Right hindlimb (tissue), 1 donor: ENCODE results near the gene UPK3BL1.
"Not testable (repeated sequence)": the region's sequence is repeated elsewhere in the genome, so short reads cannot be mapped to it uniquely, and the experiment has no call there.

Experiments
- DNase-seq: peaks from one replicate; pipeline ENCODE4 v3.0.0-alpha.2; 2018

UPK3BL1 gene, protein sequence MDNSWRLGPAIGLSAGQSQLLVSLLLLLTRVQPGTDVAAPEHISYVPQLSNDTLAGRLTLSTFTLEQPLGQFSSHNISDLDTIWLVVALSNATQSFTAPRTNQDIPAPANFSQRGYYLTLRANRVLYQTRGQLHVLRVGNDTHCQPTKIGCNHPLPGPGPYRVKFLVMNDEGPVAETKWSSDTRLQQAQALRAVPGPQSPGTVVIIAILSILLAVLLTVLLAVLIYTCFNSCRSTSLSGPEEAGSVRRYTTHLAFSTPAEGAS

DNA sequence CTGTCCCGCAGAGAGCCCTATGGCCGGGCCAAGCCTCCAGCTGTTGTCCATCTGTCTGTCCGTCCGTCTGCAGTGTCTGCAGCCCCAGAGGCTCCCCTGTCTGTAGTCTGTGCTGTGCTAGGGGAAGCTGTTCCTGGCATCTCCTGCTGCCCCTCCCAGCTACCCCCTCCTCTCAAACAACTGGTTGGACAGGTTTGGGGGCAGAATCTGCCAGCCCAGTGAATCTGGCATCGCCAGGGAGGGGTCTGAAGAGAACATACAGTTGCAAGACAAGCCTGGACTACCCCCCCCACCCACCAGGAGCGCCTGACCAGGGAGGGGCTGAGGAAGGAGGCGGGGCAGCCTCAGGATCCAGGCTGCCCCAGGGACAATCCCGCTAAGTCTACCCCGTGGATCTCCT is at the start of gene UPK3BL1:
Gene UPK3BL1 (minus strand): TSS at position 101 of the 400 bp plus-strand sequence. CDS start 50 bp downstream, at position 51.
- DNase-seq: not testable (repeated sequence)

DNA sequence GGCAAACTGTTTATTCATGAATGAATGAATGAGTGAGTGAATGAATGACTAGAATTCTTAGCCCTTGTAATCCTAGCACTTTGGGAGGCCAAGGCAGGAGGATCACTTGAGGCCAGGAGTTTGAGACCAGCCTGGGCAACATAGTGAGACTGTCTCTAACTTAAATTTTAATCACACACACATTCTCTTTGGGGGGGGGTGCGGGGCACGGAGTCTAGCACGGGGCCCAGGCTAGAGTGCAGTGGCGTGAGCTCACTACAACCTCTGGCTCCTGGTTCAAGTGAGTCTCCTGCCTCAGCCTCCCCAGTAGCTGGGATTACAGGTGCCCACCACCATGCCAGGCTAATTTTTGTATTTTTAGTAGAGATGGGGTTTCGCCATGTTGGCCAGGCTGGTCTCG is 48.0 kb upstream of the UPK3BL1 start:
- DNase-seq: not testable (repeated sequence)

DNA sequence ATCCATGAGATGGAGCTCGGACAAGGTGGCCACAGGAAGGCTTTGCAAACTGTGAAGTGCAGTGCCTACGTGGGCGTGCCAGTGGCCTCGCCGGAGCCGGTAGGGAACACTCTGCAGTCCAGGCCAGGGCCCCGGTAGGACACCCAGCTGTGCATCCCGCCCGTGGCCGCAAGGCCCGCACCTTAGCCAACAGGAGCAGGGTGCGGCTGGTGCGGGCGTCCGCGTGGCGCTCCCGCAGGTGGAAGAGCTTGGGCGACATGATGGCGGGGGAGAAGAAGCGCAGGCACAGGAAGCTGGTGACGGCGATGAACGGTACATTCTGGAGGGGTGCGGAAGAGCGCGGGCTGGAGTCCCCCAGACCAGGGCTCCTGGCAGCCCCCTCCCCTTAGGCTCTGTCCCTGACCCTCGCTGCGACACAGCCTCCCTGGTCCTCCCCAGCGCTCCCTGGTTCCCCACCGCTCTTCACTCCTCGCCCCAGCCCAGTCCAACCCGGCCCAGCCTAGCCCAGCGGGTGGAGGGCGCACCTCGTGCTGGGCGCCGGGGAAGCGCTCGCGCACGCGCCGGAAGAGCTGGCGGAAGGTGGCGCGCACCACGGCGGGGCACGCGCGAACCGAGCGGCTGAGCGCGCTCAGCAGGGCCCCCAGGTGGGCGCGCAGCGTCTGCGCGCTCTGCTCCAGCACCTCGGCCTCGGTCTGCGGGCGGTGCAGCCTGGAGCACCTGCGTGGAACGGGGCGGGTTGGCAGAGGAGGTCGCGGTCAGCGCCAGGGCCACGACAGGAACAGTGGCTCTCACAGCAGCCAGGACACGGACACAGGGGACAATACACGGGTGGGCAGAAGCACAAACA is 47.1 kb upstream of the UPK3BL1 start:
- DNase-seq: not testable (repeated sequence)

DNA sequence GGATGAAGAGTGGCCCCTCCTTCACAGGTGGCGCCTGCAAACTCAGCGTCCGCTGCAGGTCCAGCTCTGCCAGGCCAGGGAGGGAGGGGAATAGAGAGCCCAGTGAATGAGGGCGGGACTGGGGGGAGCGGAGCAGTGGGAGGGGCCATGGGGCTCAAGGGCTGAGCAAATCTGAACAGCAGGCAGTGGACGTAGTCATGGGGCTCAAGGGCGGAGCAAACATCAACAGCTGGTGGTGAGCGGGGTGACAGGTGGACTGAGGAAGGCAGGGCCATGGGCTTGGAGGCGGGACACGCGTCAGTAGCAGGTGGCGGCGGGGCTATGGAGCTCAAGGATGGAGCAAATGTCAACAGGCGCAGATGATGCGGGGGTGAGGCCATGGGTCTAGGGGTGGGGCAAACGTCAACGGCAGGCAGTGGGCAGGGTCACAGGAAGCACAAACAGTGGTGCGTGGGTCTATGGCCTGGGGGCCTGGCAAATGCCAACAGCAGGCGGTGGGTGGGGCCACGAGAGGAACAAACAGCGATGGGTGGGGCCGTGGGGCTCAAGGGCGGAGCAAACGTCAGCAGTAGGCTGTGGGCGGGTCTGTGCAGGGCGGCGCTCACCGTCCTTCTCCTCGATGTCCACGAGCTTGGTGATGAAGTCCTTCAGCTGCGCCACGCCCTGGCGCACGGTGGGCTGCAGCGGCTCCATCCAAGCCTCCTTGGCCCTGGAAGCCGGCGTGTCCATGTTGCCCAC is 45.9 kb upstream of the UPK3BL1 start:
- not testable (repeated sequence) for DNase-seq

DNA sequence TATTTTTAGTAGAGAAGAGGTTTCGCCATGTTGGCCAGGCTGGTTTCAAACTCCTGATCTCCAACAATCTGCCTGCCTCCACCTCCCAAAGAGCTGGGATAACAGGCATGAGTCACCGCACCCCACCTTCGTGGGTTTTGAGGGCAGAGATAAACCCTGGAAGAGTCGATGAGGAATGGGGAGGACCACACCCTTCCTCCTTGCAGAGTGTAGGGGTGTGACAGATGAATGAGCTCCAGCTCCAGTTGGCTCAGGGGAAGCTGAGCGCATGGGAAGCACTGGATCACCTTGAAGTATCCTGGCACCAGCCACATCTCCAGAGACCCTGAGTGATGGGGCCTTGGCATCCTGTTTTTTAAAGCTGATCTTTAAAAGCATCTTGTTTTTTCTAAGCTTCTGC is 40.0 kb upstream of the UPK3BL1 start:
- DNase-seq: not testable (repeated sequence)

DNA sequence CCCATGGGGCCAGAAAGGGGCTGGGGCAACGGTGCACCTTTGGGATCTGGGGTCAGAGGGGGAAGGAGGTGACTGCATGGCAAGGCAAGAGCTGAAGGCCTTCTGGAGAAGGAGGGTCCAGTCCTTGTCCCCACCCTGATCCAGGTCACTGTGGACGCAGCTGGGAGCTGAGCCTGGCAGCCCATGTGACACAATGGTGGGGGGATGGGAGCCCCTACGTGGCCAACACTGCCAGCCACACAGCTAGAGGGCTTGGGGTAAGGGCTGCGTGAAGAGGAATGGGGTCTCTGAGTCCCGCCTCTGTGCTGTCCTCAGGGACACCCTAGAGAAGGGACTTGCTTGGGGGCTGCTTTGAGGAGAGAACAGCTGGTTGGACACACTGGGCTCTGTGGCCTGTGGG is 38.2 kb upstream of the UPK3BL1 start:
- not testable (repeated sequence) for DNase-seq

DNA sequence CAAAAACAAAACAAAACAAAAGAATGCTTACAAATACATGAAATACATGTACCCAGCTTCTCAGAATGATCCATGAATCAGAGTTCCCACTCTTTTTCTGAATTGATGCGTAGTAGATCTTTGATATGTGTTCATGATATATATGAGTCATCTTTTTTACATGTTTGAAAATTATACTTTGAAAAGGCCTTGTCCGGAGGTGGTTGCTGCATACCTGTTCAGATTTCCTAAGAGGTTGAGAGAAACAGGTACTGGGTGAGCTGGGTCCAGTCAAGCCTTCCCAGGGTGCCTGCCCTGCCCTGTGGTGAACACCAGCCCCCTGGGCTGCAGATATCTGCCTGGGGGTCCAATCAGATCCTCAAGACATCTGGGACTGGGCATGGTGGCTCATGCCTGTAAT is 33.0 kb upstream of the UPK3BL1 start:
- not testable (repeated sequence) for DNase-seq

DNA sequence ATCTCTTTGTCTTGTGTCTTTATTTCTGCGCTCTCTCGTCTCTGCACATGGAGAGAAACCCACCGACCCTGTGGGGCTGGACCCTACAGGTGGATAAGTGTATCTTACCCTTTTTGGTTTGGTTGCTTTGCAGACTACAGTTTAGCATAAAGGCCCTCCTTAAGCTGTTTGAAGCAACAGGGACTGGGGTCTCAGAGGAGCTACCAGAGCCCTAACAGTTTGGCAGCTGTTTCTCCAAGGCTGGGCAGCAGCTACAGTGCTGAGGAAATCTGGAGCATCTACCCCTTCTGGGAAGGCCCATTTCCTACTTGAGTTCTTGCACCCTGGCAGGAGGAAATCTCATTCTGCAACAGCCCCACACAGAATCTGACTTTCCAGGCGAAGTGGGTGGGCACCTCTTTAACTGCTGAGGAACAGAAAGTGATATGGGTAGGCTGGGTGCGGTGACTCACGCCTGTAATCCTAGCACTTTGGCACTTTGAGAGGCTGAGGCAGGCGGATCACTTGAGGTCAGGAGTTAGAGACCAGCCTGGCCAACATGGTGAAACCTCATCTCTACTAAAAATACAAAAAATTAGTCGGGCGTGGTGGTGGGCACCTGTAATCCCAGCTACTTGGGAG is 31.0 kb upstream of the UPK3BL1 start:
- not testable (repeated sequence) for DNase-seq

DNA sequence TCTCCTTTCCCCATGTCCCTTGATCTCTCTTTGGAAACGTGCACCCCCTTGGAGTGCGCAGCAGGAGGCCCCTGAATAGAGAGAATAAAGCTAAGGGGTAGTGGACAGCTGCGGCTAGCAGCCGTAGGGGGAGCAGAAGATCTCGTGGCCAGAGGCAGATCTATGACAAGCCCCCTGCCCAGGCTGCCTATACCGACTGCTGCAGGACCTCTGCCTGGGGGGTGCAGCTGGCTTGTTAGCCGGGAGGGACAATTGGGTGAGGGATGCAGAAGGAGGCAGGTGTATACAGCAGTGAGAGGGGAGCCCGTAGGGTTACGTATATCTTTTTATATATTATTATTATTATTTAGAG is 29.3 kb upstream of the UPK3BL1 start:
- not testable (repeated sequence) for DNase-seq

DNA sequence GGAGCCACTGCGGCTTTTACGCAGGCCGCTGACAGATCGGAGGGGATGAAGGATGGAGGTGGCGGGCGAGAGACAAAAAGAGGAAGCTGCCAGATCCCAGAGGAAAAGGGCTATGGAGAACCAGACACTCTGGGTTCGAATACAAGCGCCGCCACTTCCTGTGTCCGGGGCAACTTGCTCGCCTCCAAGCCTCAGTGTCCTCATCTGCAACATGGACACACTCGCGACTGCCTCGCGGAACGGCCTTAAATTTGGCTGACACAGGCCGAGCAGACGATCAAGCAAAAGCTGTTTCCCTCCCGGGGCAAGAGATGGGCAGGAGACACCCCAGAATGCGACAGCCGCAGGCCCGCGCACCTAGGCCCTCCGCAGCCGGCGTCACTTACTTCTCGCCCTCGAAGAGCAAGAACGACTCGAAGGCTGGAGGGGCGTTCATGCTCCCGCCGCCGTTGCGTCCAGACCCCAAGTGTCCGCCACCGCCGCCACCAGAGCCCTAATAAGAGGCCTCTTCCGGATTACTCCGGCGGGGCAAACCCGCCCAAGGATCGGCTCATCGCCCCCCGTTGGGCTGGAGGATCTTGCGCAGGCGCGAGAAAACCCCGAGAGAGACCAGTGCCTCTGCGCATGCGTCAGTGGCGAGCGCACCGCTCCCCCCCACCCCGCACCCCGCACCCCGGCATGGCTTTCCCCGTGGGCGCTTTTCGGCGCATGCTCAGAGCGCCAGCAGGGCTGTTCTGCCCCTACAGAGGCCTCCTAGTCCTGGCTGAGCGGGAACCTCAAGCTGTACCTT is 28.8 kb upstream of the UPK3BL1 start, which contains the start of gene POLR2J2:
Gene POLR2J2 (minus strand): TSS at position 498 of the 790 bp plus-strand sequence. CDS start 62 bp downstream, at position 436.
- DNase-seq: peak; percentile 89

DNA sequence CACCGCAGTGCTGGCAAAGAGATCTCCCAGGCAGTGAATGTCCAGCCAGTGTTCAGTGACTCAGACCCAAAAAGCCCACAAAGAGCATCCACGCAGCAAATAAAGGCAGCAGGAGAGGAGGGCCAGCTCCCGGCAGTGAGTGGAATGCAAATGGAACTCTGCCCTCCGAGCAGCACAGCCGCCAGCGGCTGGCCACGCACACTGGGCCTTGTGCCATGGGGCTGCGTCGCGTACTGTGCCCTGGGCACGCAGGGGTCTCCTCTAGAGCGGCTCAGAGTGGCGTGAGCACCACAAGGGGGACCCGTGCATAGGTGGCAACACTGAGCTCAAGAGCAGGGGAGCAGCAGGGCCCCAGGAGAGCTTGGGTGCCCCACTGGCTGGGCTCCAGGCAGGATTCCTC is 24.9 kb upstream of the UPK3BL1 start:
- DNase-seq: not testable (repeated sequence)

DNA sequence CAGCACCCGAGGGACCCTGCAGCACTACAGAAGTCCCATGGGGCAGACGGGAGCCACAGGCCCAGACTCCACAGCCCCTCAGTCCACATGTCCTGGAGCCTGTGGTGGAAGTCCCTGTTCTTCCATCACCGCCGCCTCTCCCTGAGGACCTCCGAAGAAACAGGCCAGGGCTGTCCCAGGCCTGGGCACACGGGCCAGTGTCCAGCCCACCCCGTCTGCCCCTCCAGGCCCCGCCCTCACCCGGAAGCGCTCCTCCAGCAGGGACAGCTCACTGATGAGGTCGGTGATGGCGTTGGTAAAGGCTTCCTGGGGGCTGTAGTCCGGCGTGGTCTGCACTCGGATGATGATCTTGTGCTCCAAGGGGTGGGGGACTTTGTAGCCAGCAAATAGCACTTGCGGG is 24.3 kb upstream of the UPK3BL1 start:
- not testable (repeated sequence) for DNase-seq

DNA sequence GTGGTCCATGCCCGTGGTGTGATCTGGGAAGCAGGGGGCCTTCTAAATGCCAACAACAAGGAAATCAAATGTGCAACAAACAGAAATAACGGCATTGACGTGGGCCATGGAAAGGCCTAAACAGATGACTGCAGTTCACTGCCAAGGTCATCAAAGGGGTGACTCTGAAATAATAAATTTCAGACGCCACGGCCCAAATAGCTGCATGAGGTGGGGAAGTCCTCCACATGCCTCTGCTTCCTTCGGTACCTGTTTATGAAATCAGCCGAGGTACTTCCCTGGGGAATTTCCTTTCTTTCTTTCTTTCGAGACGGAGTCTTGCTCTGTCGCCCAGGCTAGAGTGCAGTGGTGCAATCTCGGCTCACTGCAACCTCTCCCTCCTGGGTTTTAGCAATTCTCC is 22.2 kb upstream of the UPK3BL1 start:
- not testable (repeated sequence) for DNase-seq

DNA sequence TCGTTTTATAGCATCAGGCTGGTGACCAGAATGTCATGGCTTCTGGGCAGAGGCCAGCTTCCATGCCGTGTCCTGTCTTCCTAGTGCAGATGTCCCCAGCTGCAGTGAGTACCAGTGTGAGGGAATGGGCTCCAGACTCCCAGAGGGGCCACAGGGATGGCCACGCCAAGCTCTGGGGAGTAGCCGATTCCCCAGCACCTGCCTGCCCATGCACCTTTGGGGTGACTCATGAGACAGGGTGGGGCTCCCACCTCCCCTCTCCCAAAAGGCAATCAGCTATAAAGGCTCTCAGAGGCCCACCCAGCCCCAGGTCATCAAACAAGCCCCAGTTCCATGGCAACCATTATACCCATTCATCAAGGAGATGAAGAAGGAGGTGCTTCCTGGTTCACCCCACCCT is 7.3 kb upstream of the UPK3BL1 start, which contains the start of gene SPDYE2B:
Gene SPDYE2B (plus strand): TSS at position 396 of the 400 bp plus-strand sequence. CDS start 2,030 bp downstream, outside the sequence.
- DNase-seq: not testable (repeated sequence)

DNA sequence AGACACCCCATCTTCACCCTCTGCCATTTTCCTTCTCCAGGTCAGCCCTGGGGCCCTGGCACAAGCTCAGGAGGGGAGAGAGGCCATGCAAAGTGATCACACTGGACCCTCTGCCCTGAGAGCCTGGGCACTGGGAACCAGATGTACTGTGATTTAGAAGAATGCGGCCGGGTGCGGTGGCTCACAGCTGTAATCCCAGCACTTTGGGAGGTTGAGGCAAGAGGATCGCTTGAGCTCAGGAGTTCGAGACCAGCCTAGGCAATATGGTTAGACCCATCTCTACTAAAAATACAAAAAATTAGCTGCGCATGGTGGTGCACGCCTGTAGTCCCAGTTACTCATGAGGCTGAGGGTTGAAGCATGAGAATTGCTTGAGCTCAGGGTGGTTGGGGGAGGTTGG is 5.2 kb upstream of the UPK3BL1 start:
- not testable (repeated sequence) for DNase-seq

DNA sequence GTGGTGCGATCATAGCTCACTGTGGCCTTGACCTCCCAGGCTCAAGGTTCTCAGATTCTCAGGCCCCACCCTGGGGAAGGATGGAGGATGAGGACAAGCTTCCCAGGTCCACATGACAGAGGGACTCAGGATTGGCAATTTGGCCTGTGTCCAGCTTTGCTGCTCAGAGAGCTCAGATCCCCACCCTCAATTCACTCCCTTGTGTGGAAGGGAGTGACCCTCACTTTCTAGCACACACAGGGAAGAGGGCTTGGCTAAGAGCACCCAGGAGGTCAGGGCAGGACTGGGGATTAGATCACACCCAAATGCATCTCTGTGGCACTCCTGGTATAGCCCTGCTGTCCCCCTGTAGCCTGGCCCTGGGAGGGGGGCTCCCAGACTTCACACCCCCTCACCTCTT is 813 bp upstream of the UPK3BL1 start:
- not testable (repeated sequence) for DNase-seq

DNA sequence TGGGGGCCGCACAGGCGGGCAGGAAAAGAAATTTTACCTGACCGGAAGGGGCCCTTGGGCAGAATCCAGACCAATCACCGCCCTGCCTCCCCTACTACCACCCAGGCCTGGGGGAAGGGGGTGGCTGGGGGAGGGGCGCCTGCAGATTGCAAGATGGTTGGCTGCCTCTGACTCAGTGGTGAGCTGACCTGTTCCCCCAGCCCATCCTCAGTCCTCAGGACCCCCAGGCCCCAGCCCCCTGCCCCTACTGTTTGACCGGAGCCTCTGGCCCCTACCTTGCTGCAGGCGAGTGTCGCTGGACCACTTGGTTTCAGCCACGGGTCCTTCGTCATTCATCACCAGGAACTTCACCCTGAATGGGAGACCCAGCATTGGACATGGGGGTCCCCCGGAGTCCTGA is 3.7 kb downstream of the UPK3BL1 start:
- DNase-seq: peak; percentile 11

DNA sequence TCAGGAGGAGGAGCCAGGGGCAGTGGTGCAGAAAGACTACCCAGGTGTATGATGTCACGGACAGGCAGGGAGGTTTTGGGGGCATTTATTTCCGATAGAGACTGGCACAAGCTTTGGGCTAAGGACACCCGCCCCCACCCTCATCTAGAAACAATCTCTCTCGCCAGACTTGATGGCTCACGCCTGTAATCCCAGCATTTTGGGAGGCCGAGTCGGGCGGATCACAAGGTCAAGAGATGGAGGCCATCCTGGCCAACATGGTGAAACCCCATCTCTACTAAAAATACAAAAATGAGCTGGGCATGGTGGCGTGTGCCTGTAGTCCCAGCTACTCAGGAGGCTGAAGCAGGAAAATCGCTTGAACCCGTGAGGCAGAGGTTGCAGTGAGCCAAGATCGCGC is 5.6 kb downstream of the UPK3BL1 start:
- not testable (repeated sequence) for DNase-seq

DNA sequence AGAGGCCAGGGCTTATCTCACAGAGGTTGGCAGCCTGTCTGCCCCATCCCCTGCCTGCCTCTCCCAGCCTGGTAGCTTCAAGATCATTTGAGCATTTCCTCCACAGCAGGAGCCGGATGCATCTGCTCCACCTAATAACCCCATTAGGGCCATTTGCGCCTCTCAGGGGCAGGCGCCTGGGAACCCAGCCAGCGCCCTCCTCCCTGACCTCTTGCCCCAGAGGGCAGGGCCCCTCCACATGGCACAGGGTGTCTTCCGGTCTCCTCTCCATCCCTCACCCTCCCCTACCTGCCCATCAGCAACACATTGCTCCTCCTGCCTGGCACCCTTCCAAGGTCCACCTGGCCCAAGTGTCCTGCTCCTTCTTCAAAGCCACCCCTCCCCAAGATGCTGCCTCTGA is 7.2 kb downstream of the UPK3BL1 start:
- DNase-seq: not testable (repeated sequence)

DNA sequence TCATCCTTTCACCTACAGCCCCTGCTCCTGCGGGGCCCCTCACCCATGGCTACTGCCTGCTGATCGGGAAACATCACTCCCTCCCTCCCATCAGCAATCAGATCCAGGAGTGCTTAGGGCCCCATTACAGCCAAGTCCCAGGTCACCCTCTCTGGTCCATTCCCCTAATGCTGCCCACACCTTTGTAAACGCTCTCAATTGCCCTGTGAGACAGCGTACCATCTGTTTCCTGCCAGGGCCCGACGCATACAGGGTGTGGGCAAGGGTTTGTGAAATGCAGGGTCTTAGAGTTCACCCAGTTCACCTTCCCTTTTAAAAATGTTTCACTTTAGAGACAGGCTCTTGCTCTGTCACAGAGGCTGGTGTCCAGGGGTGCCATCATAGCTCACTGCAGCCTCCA is 8.3 kb downstream of the UPK3BL1 start:
- not testable (repeated sequence) for DNase-seq

DNA sequence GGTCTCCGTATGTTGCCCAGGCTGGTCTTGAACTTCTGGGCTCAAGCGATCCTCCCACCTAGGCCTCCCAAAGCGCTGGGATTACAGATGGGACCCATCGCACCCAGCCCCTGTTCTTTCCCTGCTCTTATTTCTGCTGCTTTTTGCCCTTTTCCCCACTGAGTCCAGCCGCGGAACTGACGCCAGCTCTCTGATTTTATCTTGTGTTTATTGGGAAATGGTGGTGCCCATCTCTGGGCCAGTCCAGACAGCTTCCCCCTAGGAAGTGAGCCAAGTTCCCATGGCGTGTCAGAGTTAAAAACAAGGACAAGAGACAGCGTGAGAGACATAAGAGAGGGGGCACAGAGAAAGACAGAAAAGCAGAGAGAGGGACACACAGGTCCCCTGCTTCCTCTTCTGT is 12.0 kb downstream of the UPK3BL1 start:
- DNase-seq: not testable (repeated sequence)
